22Rv1 (cell line): ENCODE measurements around the gene ALPL.

Experiments used
- H3K27ac ChIP-seq: fragments of 450-650 bp; 2 replicates; pipeline ENCODE4 v1.5.1; 2017
- ZFX ChIP-seq: fragments of 450-650 bp; IDR thresholded peaks from 2 replicates; pipeline ENCODE4 v1.6.1; 2017; ENCODE audit warnings: antibody characterized with exemption, borderline replicate concordance
- TF ChIP-seq, protein P1 (sequence below): fragments of 450-650 bp; IDR thresholded peaks from 2 replicates; pipeline ENCODE4 v1.5.1; 2017; ENCODE audit warnings: mild to moderate bottlenecking

The ALPL gene

DNA sequence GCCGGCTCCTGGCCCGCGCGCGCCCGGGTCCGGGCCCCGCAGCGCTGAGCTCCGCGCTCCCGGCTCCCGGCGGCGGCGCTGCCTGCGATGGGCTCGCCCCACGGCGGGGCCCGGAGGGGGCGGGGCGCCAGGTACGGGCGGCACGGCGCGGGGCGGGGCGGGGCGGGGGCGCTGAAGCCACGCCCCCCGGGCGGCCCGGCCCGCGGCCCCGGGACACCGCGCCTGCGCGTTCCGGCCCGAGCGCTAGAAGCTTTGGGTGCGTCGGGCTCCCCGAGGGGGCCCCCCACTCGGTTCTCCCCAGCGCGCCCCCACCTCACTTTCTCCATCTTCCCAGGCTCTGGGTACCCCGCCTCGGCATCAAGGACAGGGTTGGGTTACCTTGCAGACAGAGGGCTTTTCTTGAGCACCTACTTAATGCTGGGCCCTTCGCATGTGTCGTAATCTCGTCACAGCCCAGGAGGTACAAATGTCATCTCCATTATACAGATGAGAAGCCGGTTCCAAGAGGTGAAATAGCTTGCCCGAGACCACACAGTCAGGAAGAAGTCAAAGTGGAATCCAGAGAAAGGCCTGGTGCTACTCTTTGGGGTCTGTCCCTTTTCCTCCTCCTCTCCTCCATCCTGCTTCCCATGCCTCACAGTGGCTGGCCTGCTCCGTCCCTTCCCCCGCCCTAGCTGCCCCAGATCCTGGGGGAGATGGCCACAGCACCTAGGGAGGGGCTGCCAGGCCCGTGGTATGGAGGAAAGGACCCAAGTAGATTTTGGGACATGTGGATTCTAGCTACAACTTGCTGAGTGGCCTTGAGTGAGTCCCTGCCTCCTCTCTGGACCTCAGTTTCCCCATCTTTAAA is 113.5 kb downstream of the ALPL start:
- peak overlapping the region; percentile 98 for H3K27ac ChIP-seq
- TF ChIP-seq, protein P1, sequence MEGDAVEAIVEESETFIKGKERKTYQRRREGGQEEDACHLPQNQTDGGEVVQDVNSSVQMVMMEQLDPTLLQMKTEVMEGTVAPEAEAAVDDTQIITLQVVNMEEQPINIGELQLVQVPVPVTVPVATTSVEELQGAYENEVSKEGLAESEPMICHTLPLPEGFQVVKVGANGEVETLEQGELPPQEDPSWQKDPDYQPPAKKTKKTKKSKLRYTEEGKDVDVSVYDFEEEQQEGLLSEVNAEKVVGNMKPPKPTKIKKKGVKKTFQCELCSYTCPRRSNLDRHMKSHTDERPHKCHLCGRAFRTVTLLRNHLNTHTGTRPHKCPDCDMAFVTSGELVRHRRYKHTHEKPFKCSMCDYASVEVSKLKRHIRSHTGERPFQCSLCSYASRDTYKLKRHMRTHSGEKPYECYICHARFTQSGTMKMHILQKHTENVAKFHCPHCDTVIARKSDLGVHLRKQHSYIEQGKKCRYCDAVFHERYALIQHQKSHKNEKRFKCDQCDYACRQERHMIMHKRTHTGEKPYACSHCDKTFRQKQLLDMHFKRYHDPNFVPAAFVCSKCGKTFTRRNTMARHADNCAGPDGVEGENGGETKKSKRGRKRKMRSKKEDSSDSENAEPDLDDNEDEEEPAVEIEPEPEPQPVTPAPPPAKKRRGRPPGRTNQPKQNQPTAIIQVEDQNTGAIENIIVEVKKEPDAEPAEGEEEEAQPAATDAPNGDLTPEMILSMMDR, result no peak
- TF ChIP-seq ZFX, result no peak

DNA sequence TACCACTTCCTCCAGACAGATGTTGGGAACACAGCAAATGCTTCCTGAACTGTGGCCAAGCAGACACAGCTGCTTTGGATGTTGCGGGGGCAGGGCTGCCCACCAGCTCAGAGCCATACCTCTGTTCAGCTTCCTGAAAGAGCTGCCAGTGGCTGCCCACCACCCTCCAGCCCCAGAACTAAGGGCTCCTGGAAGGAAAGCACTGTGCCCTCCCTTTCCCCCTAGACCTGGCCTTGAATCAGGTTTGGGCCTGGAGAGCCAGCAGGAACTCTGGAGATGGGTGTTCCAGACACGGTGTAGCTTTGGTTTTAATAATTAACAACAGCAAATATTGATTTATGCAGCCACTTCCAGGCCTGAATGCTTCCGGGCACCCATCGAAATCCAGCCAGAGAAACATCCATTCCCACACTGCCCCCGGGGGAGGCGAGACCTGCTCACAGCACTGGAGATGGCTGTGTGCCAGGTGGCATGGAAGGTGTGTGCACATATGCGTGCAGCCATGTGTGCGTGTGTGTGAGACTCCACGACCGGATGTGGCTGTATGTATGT is 114.3 kb downstream of the ALPL start:
- TF ChIP-seq, protein P1, result no peak
- TF ChIP-seq ZFX, result no peak
- peak overlapping the region; percentile 98 for H3K27ac ChIP-seq

DNA sequence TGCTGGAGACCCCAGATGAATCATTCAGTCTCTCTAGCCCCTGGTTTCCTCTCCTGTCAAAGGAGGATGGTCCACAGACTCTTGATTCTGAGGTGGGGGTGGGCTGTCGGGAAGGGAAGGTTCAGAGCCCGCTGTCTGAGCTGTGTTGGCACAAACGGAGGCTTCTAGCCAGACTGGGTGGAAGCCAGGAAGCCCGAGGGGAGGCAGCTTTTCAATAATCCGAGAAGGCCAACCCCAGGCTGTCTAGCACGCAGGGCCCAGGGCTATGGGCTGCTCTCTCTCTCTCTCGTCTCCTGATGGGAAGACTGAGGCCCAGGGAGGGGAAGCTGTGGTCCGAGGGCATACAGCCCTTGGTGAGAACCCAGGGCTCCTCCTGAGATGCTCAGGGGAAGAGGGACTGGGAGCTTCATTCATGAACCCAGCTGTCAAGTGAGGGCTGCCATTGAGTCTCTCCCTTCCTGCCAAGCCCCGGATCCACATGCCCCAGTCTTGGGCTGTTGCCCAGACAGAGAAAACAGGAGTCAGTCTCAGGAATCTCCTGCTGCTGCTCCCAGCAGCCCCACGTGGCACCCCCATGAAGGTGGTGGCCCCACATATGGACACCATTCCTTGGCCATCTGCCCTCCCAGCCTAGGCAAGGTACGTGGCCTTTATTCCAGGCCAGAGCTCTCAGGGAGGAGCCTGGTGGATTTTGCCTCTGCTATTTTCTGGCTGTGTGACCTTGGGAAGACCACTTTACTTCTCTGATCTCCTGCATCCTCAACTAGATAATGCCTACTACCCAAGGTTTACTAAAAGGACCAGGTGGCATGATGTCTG is 115.6 kb downstream of the ALPL start:
- TF ChIP-seq, protein P1, result no peak
- no peak for TF ChIP-seq ZFX
- H3K27ac ChIP-seq, result peak overlapping the region; percentile 98

DNA sequence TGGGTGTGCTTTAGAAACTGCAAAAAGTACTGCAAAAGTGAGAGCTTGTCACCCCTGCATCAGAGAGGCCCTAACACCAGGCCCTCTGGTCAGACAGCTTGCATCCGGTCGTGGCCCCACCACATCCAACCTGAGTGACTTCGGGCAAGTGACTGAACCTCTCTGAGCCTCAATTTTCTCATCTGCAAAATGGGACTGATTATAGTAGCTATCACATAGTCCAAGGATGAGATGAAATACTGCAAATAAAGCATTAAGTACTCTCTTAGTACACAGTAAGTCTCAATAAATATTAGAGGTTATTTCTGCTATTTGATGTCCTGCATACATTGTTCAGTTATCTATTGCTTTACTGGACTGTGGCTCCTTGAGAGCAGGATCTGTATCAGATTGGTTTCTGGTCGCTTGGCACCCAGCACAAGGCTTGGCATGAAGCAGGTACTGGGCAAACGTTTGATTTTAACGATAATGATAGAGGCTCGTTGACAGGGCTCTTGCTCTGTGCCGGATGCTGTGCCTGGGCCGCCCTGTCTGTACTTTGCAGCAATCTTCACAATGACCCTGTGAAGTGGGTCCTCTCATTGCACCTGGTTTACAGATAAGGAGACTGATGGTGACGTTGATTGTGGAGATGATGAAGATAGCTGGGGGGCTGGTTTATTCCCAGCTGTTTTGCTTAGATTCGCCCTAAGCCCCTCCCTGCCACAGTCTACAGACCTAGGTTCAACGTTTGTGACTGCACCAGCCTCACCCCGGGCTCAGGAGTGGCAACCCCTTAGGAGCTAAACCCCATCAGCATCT is 116.4 kb downstream of the ALPL start:
- TF ChIP-seq, protein P1, result no peak
- no peak for TF ChIP-seq ZFX
- H3K27ac ChIP-seq, result peak overlapping the region; percentile 98

DNA sequence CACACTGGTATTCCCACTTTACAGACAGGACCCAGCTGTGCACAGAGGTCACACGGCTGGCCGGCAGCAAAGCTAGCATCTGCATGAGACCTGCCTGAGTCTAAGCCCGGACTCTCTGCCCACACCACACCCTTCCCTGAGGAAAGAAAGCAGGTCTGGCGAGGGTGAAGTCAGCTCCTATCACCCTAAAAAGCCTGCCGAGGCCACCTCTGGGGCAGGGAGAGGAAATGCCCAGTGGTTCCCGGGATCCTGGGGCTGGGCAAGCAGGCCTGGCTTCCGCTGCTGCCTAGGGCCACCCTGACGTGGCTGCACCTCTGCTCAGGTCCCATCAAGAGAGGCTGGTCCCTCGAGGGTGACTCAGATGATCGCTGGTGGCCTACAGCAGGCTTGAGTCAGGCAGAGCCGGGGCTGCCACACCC is 117.7 kb downstream of the ALPL start:
- TF ChIP-seq ZFX, result no peak
- TF ChIP-seq, protein P1, result no peak
- H3K27ac ChIP-seq, result no peak overlapping the region
